ENCODE measurements around the gene LCT. TPM values are rescaled to one million over a fixed set of nuclear protein-coding genes. Genes with fewer than 3 reads are reported as not detected.
"Not testable (repeated sequence)": the region's sequence is repeated elsewhere in the genome, so short reads cannot be mapped to it uniquely, and the experiment has no call there.

LCT gene
- total RNA-seq, 1 experiment from 2014 or later: not detected

GRCh38 chr2:135797497-135798274 is 39.3 kb downstream of the LCT start:
- peak; percentile 68 for DNase-seq (ENCODE audit: low read depth)

DNA sequence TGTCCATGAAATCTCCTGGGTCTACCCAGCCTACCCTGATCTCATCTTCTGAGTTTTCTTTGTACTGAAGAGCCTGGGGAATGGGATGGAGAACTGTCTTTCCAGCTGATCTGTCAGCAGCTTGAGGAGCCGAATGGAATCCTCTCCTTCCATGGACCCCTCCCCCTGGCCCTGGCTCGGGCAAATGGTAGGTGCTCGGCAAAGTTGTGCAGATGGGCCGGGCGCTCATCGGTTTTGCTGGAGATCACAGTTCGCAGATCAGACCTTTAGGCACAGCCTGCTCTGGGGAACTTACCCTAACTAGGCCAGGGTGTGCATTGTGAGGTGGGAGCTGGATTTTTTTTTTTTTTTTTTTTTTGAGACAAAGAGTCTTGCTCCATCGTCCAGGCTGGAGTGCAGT is 40.4 kb downstream of the LCT start:
- no peak for DNase-seq (ENCODE audit: low read depth)

- not testable (repeated sequence) for DNase-seq (ENCODE audit: low read depth)
Measured at GRCh38 chr2:135795641-135796040, 41.3 kb downstream of the LCT start.

DNA sequence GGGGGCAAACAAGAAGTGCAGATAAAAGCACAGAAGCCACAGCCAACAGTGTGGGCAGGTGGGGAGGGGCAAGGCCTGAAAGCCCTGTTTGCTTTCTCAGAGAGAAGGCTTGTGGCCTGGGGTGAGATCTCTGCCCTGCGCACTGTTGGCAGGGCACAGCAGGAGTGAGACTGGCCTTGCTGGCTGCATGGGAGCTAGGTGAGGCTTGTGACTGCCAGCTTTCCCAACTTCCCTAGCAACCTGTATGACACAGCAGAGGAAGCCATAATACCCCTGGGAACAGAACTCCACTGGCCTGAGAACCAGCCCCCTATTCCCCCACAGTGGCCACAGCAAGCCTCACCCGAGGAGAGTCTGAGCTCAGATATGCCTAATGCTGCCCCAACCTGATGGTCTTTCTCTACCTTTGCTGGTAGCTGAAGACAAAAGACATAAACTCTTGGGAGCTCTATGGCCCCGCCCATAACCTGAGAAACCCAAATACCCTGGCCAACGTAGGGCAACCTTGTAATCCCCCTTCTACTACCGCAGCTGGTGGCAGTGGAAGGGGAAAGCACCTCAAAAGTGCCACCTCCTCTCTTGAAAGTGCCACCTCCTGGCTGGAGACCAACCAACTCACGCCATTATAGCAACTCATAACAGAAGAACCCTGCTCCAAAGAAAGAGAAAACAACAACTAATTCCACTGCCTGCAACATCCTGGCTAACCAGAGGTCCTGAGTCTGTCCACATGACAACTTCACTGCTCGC is 44.4 kb downstream of the LCT start:
- DNase-seq (ENCODE audit: low read depth): no peak

DNA sequence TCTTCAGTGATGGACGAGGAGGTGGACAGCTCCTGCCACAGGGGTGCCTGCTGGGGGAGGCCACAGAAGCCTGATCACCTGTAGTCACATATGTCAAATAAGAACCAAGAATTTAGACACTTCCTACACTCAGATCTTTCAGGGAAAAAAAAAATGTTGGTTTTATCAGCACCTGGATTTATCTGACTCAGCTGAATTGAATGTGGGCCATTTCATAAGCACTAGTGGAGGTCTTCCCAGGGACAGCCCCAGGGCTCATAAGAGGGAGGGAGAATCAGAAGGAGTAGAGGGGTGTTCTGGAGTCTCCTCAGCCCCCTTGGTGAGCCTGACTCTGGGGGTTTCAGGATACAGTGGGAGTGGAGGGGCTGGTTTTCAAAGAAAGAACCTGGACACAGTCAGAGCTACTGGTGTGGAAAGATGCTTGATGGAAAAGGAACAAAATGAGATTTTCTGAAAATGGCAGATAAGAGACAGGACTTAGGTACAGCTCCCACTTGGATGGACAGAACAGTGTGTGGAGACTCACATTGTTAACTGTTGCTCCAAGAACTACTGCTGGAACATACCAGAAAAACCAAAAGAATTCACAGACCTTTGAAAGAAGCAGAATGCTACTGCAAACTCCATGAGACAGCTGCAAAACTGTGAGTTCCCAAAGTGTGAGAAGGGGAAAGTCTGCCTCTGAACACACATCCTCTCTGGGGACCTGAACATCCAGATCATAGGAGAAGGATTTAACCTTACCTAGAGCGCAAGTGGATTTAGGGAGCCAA is 45.4 kb downstream of the LCT start:
- peak; percentile 73 for DNase-seq (ENCODE audit: low read depth)

DNA sequence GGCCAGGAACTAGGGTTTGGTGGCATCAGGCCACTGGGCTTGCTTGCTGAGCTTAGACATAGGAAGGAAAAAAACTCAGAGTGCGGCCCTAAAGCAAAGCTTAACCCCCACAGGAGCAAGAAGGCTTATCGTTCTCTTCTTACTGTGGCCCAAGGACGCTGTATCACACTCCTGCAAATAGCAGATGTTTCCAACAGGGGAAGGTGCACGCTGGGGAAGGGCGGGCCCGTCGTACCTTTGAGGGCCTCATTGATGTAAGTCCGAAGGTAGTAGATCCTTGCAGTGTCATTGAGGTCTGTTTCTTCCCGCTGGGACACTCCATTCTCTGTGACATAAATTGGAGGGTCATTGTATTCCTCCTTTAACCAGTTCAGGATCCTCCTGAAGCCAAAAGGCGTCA is 46.6 kb downstream of the LCT start:
- no peak for DNase-seq (ENCODE audit: low read depth)

GRCh38 chr2:135786823-135787222 is 50.2 kb downstream of the LCT start:
- peak; percentile 92 for DNase-seq (ENCODE audit: low read depth)

GRCh38 chr2:135785032-135785431 is 52.0 kb downstream of the LCT start:
- DNase-seq (ENCODE audit: low read depth): no peak

GRCh38 chr2:135783439-135783838 is 53.5 kb downstream of the LCT start:
- DNase-seq (ENCODE audit: low read depth): no peak

DNA sequence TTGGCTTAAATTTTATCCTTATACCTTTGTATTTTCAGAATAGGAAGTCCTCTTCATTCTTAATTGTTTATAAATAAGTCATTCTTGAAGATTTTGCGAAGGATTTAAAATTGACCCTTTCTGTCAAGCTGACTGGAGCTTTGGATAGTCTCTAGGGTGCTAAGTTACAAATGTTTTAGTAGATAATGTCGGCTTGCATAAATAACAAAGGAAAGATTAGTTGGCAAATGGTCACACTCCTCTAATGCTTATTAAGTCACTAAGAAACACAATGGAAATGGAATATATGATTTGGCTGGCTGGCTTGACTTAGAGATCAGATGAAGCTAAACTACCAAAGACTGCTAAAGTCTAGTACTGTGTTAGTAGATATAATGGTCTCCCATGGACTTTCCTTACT is 54.8 kb downstream of the LCT start:
- DNase-seq (ENCODE audit: low read depth): no peak

GRCh38 chr2:135776367-135776766 is 60.6 kb downstream of the LCT start:
- no peak for DNase-seq (ENCODE audit: low read depth)

GRCh38 chr2:135775420-135775819 is 61.6 kb downstream of the LCT start:
- no peak for DNase-seq (ENCODE audit: low read depth)

- no peak for DNase-seq (ENCODE audit: low read depth)
Measured at GRCh38 chr2:135773917-135774316, 63.1 kb downstream of the LCT start.

- no peak for DNase-seq (ENCODE audit: low read depth)
Measured at GRCh38 chr2:135773319-135773718, 63.7 kb downstream of the LCT start.

DNA sequence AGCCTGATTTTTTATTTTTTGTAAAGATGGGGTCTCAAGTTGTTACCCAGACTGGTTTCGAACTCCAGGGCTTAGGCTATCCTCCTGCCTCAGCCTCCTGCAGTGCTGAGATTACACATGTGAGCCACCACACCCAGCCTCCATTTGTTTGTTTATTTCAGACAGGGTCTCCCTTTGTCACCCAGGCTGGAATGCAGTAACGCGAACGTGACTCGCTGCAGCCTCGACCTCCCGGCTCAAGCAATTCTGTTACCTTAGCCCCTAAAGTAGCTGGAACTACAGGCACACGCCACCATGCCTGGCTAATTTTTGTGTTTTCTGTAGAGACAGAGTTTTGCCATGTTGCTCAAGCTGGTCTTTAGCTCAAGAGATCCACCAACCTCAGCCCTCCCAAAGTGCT is 68.1 kb downstream of the LCT start:
- DNase-seq (ENCODE audit: low read depth): no peak

DNA sequence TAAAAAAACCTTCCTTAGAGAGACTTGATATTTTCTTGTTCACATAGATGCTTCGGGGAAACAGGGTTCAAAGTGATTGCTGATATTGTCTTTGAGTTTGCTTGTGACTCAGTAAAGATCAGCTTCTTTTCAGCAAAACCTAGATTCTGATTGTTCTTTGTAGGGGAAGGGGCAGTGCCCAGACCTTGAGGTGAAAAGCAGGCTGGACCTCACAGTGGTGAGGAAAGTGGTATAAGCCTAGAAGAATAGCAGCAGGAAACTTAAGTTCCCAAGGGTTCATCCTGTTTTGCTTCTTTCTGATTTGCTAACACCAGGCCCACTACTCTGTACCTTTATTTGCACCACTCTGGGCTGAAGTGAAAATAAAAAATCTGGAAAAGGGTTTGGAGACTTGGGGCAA is 74.5 kb downstream of the LCT start:
- DNase-seq (ENCODE audit: low read depth): no peak

- DNase-seq (ENCODE audit: low read depth): no peak
Measured at GRCh38 chr2:135762022-135762421, 75.0 kb downstream of the LCT start.

DNA sequence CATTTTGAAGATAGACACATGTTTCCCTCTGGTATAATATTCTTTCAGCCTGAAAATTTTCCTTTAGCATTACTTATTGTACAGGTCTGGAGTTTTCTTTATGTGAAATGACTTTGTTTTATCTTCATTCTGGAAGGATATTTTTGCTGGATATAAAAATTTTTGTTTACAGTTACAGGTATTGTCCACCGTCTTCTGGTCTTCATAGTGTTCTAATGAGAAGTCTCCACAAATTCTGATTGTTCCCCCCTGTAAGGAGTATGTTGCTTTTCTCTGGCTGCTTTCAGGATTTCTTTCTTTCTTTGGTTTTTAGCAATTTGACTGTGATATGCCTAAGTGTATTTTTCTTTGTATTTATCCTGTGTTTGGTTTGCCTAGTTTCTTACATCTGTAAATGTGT is 80.3 kb downstream of the LCT start:
- no peak for DNase-seq (ENCODE audit: low read depth)

DNA sequence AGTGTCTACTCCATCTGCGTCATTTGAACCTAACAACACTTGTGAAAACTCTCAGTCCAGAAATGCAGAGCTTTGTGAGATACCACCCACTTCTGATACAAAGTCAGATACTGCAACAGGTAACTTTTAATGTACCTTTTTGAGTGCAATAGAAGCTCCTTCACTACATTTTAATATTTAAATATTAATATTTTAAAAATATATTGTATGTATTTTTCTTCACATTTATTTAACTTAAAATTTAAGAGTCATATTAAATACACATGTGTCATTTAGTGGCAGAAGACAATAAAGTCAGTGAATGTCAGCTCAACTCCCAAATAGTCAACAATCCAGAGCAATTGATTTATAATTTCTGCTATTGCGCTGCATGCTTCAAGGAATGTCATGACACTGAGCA is 81.4 kb downstream of the LCT start:
- no peak for DNase-seq (ENCODE audit: low read depth)

DNA sequence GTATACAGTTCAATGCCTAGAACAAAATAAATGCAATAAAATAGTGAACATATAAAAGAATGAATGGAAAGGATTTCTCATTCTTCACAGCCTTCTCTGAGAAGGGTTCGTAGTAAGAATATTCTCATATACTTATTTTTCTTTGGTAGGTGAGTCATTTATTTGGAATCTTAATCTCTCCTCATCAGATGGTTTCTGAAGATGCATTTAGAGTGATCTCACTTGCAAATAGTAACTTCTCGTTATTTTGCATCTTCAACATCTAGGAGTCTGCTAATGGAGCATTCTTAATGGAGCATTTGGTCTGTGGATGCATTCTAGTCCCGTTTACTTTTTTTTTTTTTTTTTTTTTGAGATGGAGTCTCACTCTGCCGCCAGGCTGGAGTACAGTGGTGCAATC is 91.4 kb downstream of the LCT start:
- peak; percentile 78 for DNase-seq (ENCODE audit: low read depth)

DNA sequence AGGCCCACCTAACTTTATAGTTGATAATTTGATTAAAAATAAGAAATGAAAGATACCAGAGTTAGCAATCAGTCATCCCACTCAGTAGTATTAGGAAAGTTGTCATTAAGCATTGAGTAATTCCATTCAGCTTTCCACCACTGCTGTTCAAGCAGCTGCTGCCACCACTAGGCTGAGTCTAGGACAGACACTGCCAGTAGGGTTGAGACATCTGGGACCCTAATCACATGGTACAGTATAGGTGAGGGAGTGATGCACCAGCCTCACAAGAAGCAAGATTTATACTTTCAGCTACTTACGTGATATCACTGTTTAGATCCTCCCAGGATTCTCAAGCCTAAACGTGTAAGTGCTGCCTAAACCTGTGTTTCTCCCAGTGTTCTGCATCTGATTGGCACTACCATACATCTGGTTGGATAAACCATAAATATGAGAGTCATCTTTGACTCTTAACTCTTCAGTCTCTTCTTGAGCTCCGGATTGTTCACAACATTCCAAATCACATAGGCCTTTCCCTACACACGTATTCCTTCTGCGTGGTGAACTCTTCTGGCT is 92.1 kb downstream of the LCT start:
- peak; percentile 55 for DNase-seq (ENCODE audit: low read depth)

GRCh38 chr2:135743860-135744259 is 93.1 kb downstream of the LCT start:
- DNase-seq (ENCODE audit: low read depth): peak; percentile 9
